Lung (tissue), 12 donors: Measurements from ENCODE around the gene SMAD1. TPM values are rescaled to one million over a fixed set of nuclear protein-coding genes. Genes with fewer than 3 reads are reported as not detected.

Experiments
- ATAC-seq: fragments of 200-7000 bp; cut with Tn5 transposase; one replicate; pipeline ENCODE4 v1.9.1; 2020; ENCODE audit warnings: moderate number of reproducible peaks; ENCODE audit not compliant: insufficient read depth, low FRiP score
- DNase-seq, 3 donors: peaks; one replicate each; pipeline ENCODE4 v3.0.0-alpha.2; 2013 to 2017
- H3K27ac ChIP-seq, 2 donors: one replicate each; pipeline ENCODE4 v1.5.1; 2013; ENCODE audit warnings: mild to moderate bottlenecking in 2 of 2, moderate library complexity in 2 of 2, control low read depth in 1 of 2, inconsistent platforms in 1 of 2, low read depth in 1 of 2, low read length in 1 of 2
- H3K27me3 ChIP-seq, 3 donors: one replicate each; pipeline ENCODE4 v1.5.1; 2013; ENCODE audit warnings: low read length in 2 of 3; ENCODE audit not compliant: control insufficient read depth in 3 of 3, insufficient read depth in 3 of 3
- H3K36me3 ChIP-seq, 4 donors: one replicate each; pipeline ENCODE4 v1.5.1; 2013; ENCODE audit warnings: low read length in 4 of 4, mild to moderate bottlenecking in 1 of 4, moderate library complexity in 1 of 4; ENCODE audit not compliant: control insufficient read depth in 4 of 4, insufficient read depth in 4 of 4
- H3K4me1 ChIP-seq, 5 donors: one replicate each; pipeline ENCODE4 v1.5.1; 2013; ENCODE audit warnings: low read length in 5 of 5, mild to moderate bottlenecking in 2 of 5, moderate library complexity in 1 of 5; ENCODE audit not compliant: control insufficient read depth in 5 of 5, insufficient read depth in 5 of 5
- H3K4me3 ChIP-seq: one replicate; pipeline ENCODE4 v1.5.1; 2013; ENCODE audit warnings: mild to moderate bottlenecking, control low read depth, moderate library complexity
- H3K9ac ChIP-seq, 2 donors: one replicate each; pipeline ENCODE4 v1.5.1; 2013; ENCODE audit warnings: low read length in 2 of 2, control low read depth in 1 of 2; ENCODE audit not compliant: insufficient read depth in 1 of 2
- H3K9me3 ChIP-seq, 4 donors: one replicate each; pipeline ENCODE4 v1.5.1; 2013; ENCODE audit warnings: low read length in 3 of 4, mild to moderate bottlenecking in 1 of 4, moderate library complexity in 1 of 4; ENCODE audit not compliant: control insufficient read depth in 4 of 4, insufficient read depth in 3 of 4
- WGBS, 2 donors: extraction: QIAGEN DNeasy Blood & Tissue Kit; methylation state at CpG; one replicate each; pipeline ENCODE4 v1.1.7; 2013; 5-methylcytosine and 5-hydroxymethylcytosine counted together
- polyA plus RNA-seq, 2 donors: library from polyadenylated mRNA; stranded (reverse); fragments of 200-250 nt; gene quantifications; one replicate each; pipeline ENCODE4 v1.2.1, GENCODE V29; 2013
- total RNA-seq, 2 donors: library from RNA; depleted of rRNA in 1 of 2; stranded (reverse); fragments of >200 nt in 1 of 2; gene quantifications; one replicate each; pipeline ENCODE4 v1.2.1, GENCODE V29; 2014 to 2021
- TF ChIP-seq, protein P1 (sequence below): IDR thresholded peaks from 2 replicates; pipeline ENCODE4 v1.5.1; 2012; ENCODE audit warnings: mild to moderate bottlenecking; ENCODE audit errors: control extremely low read depth, extremely low read depth
- donor health status: control.
- donor health status: control.
- donor health status: Bipolar disorder and iron deficiency.
- donor health status: healthy.
- donor health status: DM: yes; HTN: yes; CAD: no.

Gene SMAD1
- total and polyA plus RNA-seq, 4 donors: 3.7 to 50.3 (median 19.9) TPM

DNA sequence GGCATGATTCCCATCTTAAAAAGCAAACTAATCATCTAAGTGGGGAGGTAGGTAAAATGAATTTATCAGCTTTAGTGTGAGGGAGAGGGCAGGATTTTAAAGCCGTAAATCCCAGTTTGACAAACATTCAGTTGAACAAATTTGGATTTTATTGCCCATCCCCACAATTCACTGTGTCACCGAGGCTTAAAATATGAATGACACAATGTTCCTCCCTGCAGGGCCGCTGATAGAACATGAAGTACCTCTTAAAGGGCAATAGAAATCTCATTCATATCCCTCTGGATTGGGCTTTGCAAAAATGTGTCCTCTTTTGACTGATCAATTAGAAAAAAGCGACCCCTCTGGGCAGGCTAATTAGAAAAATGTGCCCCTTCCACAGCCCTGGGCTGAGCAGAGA lies 45.5 kb upstream of the SMAD1 start:
- TF ChIP-seq, protein P1, sequence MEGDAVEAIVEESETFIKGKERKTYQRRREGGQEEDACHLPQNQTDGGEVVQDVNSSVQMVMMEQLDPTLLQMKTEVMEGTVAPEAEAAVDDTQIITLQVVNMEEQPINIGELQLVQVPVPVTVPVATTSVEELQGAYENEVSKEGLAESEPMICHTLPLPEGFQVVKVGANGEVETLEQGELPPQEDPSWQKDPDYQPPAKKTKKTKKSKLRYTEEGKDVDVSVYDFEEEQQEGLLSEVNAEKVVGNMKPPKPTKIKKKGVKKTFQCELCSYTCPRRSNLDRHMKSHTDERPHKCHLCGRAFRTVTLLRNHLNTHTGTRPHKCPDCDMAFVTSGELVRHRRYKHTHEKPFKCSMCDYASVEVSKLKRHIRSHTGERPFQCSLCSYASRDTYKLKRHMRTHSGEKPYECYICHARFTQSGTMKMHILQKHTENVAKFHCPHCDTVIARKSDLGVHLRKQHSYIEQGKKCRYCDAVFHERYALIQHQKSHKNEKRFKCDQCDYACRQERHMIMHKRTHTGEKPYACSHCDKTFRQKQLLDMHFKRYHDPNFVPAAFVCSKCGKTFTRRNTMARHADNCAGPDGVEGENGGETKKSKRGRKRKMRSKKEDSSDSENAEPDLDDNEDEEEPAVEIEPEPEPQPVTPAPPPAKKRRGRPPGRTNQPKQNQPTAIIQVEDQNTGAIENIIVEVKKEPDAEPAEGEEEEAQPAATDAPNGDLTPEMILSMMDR: no peak
- H3K27ac ChIP-seq: no peak overlapping the region
- no peak overlapping the region for H3K4me3 ChIP-seq
- ATAC-seq: no peak
- H3K36me3 ChIP-seq: no peaks in the 10 kb centered on the region
- no peak overlapping the region for H3K9ac ChIP-seq
- peaks cover 0 to 3% (median 0%) of the 10 kb centered on the region in 4 donors for H3K9me3 ChIP-seq
- DNase-seq: no peak
- 88 to 90% methylated on average over 4 of the region's 4 CpGs for WGBS, 2 donors
- H3K4me1 ChIP-seq: no peaks in the 10 kb centered on the region
- no peaks in the 10 kb centered on the region for H3K27me3 ChIP-seq

DNA sequence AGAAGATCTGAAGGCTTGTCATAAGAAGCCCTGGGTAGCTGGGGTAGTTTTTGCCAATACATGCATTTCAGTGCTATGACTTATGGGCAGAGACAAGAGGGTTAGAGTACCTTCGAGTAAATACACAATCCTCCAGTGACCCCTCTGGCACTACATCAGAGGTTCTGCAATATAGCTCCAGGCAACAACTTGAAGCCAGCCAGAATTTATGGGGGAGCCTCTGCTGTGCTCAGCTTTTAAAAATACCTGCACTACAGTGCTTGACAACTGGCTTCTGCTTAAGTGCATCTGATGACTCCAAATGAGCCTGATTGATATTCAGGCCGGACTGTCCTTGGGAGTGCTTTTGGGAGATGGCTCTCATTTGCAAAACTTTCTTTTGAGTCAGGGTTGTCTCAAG lies 44.9 kb upstream of the SMAD1 start:
- H3K27ac ChIP-seq: no peak overlapping the region
- ATAC-seq (no peak), DNase-seq (peak in 2 of 3 donors; percentile 4 to 35)
- no peaks in the 10 kb centered on the region for H3K4me1 ChIP-seq
- H3K4me3 ChIP-seq: no peak overlapping the region
- peaks cover 0 to 3% (median 0%) of the 10 kb centered on the region in 4 donors for H3K9me3 ChIP-seq
- H3K27me3 ChIP-seq: no peaks in the 10 kb centered on the region
- TF ChIP-seq, protein P1: no peak
- no peak overlapping the region for H3K9ac ChIP-seq
- H3K36me3 ChIP-seq: no peaks in the 10 kb centered on the region
- 72 to 85% methylated on average over 2 of the region's 2 CpGs for WGBS, 2 donors

DNA sequence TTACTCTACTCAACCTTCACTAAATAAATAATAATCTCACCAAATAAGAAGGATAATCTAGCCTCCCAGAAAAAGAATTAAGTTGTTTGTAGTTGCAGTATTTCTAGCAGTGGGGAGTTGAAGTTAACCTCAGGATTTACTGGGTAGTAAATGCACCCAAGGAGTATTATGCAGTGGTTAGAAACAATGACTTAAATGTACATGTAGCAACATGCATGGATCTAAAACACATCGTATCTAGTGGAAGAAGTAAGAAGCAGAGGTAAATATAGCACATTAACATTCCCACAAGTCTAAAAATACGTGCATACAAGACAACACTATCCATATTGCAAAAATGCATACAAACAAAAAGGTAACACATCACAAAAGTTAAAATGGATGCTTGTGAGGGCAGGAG lies 44.2 kb upstream of the SMAD1 start:
- WGBS, 2 donors: 87 to 95% methylated on average over 2 of the region's 2 CpGs
- no peaks in the 10 kb centered on the region for H3K36me3 ChIP-seq
- no peaks in the 10 kb centered on the region for H3K27me3 ChIP-seq
- H3K4me1 ChIP-seq: no peaks in the 10 kb centered on the region
- ATAC-seq: no peak
- no peak overlapping the region for H3K4me3 ChIP-seq
- no peak overlapping the region for H3K9ac ChIP-seq
- peaks cover 0 to 3% (median 0%) of the 10 kb centered on the region in 4 donors for H3K9me3 ChIP-seq
- H3K27ac ChIP-seq: no peak overlapping the region
- TF ChIP-seq, protein P1: no peak
- DNase-seq: no peak

DNA sequence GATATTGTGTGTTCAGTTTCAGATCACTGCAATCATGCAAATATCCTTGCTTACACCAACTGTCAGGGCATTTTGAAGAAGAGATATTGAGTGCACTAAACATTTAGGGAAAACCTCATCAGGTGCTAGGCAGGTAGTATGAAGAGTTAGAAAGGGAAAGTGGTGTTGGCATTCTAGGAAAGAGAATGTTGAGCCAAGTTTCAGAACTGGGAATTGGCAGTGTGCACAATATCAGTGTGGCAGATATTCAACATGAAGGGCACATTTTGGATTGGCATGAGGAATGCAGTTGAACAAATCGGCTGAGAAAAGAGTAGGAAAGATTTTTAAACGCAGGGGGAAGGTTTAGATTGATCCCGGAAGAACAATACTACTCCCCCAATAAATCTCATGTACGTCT lies 43.4 kb upstream of the SMAD1 start:
- DNase-seq (no peak), ATAC-seq (no peak)
- Histone ChIP-seq H3K9me3 (peaks cover 0 to 3% (median 0%) of the 10 kb centered on the region in 4 donors), H3K27me3 (no peaks in the 10 kb centered on the region), H3K4me3 (no peak overlapping the region), H3K9ac (no peak overlapping the region), H3K27ac (no peak overlapping the region), H3K36me3 (no peaks in the 10 kb centered on the region), H3K4me1 (no peaks in the 10 kb centered on the region)
- WGBS, 2 donors: 86 to 88% methylated on average over 4 of the region's 4 CpGs
- TF ChIP-seq, protein P1: no peak
